ENCODE data around the gene UQCRC2. TPM values are rescaled to one million over a fixed set of nuclear protein-coding genes. Genes with fewer than 3 reads are reported as not detected.
"Not testable (repeated sequence)": the region's sequence is repeated elsewhere in the genome, so short reads cannot be mapped to it uniquely, and the experiment has no call there.

Gene UQCRC2
- total RNA-seq, 2 experiments from 2014 or later: 213 to 237 TPM

DNA sequence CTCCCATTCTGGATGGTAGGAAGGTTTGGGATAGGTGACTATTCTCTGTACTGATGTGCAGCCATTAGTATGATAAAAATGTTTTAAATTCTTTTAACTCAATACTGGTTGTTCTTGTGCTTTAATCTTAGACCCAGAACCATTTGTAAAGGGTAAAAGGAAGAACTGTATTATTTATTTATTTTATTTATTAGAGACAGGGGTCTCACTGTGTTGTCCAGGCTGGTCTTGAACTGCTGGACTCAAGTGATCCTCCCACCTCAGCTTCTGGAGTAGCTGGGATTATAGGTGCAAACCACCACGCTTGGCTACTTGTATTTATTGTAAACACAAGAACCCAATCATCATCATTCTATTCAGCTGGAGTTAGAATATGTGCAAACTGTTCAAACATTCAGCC lies 52.6 kb downstream of the UQCRC2 start:
- CTCF ChIA-PET: interaction anchor here (0.6 to 9.1 kb wide), 3 partner anchors 72 to 183 kb away, joined by 3 to 61 read pairs (median 9); no protein-coding TSS in a partner anchor
- POLR2A ChIA-PET: no interaction called here

DNA sequence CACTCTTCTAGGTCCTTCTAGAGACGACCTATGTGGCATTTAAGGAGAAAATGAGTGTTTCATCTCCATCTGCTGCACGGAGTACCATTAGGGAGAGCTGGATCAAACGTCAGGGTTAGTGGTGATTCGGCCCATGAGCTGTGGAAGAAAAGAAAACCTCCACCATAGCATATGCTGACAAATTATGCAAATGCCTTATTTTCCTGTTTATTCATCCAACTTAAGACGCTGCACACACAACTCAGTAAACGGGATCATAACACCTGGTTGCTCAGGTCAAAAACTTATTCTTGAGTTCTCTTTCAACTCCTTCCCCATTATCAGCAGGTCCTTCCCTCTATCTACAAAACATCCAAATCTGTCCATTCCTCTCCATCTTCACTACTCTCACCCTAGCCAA lies 53.5 kb downstream of the UQCRC2 start:
- CTCF ChIA-PET: interaction anchor here (1.4 to 9.1 kb wide), 3 partner anchors 71 to 182 kb away, joined by 4 to 61 read pairs (median 14); no protein-coding TSS in a partner anchor
- POLR2A ChIA-PET: no interaction called here

DNA sequence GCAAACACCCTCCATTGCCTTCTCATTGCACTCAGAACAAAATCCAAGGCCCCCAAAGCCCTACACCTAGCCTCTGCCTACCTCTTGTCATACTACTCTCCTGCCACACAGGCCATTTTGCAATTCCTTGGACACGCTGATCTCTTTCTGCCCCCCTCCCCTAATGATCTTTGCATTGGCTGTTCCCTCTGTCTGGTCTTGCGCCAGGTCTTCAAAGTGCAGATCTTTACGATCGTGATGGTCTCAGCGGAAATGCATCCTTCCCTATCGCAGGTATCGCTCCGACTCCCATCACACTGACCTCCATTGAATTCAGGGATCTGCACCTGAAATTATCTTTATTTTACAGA lies 54.0 kb downstream of the UQCRC2 start:
- ChIA-PET CTCF (interaction anchor here (0.8 to 9.1 kb wide), 5 partner anchors 13 to 182 kb away, joined by 3 to 61 read pairs (median 4); no protein-coding TSS in a partner anchor), POLR2A (interaction anchor here (0.7 to 1.3 kb wide), 2 partner anchors 10 to 71 kb away, joined by 4 to 6 read pairs; no protein-coding TSS in a partner anchor)

GRCh38 chr16:22007509-22008214 lies 54.5 kb downstream of the UQCRC2 start, which contains the start of gene MOSMO:
TSS of gene MOSMO (plus strand) at chr16:22008111. CDS start at chr16:22008302, 191 bp downstream.
- POLR2A ChIA-PET: interaction anchor here (0.7 to 1.3 kb wide), 4 partner anchors 9 to 182 kb away, joined by 3 to 6 read pairs (median 5); no protein-coding TSS in a partner anchor
- CTCF ChIA-PET: interaction anchor here (0.8 to 9.1 kb wide), 7 partner anchors 12 to 181 kb away, joined by 3 to 61 read pairs (median 4); no protein-coding TSS in a partner anchor

- ChIA-PET CTCF (interaction anchor here (0.7 to 9.1 kb wide), 9 partner anchors 8 to 181 kb away, joined by 3 to 61 read pairs (median 4); no protein-coding TSS in a partner anchor), POLR2A (interaction anchor here (0.6 to 1.3 kb wide), 4 partner anchors 8 to 181 kb away, joined by 3 to 6 read pairs (median 4); no protein-coding TSS in a partner anchor)
These were observed 55.3 kb downstream of the UQCRC2 start for GRCh38 chr16:22008215-22009059.

DNA sequence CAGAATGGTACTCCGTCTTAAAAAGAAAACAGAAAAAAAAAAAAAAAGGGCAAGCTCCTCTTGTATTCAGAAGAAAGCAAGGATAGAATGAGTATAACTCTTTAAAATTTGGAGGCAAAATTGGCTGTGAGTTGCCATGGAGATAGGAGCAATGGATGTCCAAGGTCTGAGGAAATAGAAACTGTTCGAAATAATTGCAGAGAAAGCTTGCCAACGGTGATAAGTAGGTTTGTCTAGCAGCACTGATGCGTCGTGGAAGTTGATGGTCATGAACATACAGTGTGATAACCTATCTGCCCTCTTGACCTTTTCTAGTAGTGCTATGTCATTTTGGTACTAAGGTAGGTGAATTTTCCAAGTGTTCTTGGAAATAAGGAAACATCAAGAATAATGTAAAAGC lies 57.7 kb downstream of the UQCRC2 start:
- POLR2A ChIA-PET: no interaction called here
- CTCF ChIA-PET: interaction anchor here (9.1 kb wide), 1 partner anchor 67 kb away, joined by 61 read pairs; no protein-coding TSS in a partner anchor

- ChIA-PET CTCF (interaction anchor here (0.6 to 9.1 kb wide), 4 partner anchors 11 to 176 kb away, joined by 3 to 61 read pairs (median 4); no protein-coding TSS in a partner anchor), POLR2A (interaction anchor here (0.6 kb wide), 1 partner anchor 292 kb away, joined by 4 read pairs; no protein-coding TSS in a partner anchor)
These were observed 59.1 kb downstream of the UQCRC2 start for GRCh38 chr16:22012241-22012640.

- ChIA-PET POLR2A (no interaction called here), CTCF (no interaction called here)
These were observed 60.3 kb downstream of the UQCRC2 start for GRCh38 chr16:22013486-22013885.

DNA sequence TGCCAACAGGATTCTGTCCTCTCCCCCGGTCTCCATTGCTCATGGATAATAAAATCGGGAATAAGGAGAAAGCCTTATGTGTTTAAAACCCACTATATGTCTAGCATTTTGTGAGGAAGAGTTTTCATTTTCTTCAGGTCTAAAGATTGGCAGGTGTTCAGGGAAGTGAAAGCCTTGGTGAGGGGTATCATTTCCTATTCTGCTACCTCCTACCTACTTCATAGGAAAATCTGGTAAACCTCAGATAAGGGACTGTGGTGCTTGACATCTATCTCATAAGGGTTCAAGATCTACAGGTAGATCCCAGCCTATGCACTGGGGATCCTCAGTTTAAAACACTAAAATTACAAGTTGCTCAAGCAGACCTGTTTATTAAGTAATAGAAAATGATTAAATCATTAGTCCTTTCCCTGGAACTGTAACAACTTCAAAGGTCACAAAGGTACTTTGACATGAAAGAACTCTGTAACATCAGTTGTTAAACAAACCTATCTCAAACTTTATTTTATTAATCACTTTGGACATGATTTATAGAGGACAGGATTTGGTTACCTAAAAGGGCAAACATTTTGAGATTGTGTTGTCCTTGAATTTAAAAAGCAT lies 61.2 kb downstream of the UQCRC2 start:
- ChIA-PET CTCF (no interaction called here), POLR2A (no interaction called here)

- CTCF ChIA-PET: interaction anchor here (0.9 to 1.6 kb wide), 3 partner anchors 15 to 61 kb away, joined by 3 to 11 read pairs (median 3); no protein-coding TSS in a partner anchor
- POLR2A ChIA-PET: interaction anchor here (1.5 kb wide), 1 partner anchor 10 kb away, joined by 4 read pairs; no protein-coding TSS in a partner anchor
These were observed 63.8 kb downstream of the UQCRC2 start for GRCh38 chr16:22016927-22017326.

GRCh38 chr16:22018559-22018958 lies 65.4 kb downstream of the UQCRC2 start:
- ChIA-PET POLR2A (no interaction called here), CTCF (interaction anchor here (0.8 kb wide), 1 partner anchor 29 kb away, joined by 3 read pairs; no protein-coding TSS in a partner anchor)

GRCh38 chr16:22022151-22022550 lies 69.0 kb downstream of the UQCRC2 start:
- CTCF ChIA-PET: interaction anchor here (0.8 kb wide), 1 partner anchor 15 kb away, joined by 3 read pairs; no protein-coding TSS in a partner anchor

DNA sequence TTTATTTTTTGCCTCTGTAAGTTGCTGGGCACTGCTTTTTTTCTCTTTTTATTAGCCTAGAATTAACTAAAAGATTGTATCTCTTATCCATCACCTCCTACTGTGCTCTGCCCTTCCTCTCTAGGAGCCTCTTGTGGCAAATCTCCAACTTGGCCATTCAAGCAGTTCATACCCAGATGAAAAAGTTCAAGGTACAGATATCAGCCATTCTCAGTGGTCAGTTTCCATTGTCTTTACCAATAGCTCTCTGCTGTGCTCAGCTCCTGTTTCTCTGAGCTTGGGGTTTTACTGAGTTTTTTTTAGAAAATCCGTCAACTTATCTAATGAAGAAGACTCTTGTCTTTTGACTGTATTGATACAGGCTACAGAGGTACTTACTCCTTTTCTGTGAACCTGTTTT lies 70.3 kb downstream of the UQCRC2 start:
- CTCF ChIA-PET: interaction anchor here (0.9 kb wide), 1 partner anchor 76 kb away, joined by 3 read pairs; no protein-coding TSS in a partner anchor

More at GRCh38 chr16:22022151-22022550, 69.0 kb downstream of the UQCRC2 start:
- POLR2A ChIA-PET: no interaction called here

DNA sequence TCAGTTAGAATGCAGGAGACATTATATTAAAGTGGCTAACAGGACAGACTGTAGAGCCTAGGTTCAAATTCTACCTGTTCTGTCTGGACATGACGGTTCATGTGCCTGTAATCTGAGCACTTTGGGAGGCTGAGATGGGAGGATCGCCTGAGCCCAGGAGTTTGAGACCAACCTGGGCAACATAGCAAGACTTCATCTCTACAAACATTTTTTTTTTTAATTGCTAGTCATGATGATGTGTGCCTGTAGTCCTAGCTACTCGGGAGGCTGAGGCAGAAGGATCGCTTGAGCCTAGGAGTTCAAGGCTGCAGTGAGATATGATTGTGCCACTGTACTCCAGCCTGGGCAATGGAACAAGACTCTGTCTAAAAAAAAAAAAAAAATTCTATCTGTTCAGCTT lies 71.6 kb downstream of the UQCRC2 start:
- POLR2A ChIA-PET, CTCF ChIA-PET: not testable (repeated sequence)

More for the DNA sequence above, 70.3 kb downstream of the UQCRC2 start:
- POLR2A ChIA-PET: no interaction called here

- ChIA-PET POLR2A (interaction anchor here (0.5 kb wide), 1 partner anchor 27 kb away, joined by 4 read pairs; no protein-coding TSS in a partner anchor), CTCF (interaction anchor here (1.5 kb wide), 1 partner anchor 50 kb away, joined by 6 read pairs; no protein-coding TSS in a partner anchor)
These were observed 74.5 kb downstream of the UQCRC2 start for GRCh38 chr16:22027633-22028032.

DNA sequence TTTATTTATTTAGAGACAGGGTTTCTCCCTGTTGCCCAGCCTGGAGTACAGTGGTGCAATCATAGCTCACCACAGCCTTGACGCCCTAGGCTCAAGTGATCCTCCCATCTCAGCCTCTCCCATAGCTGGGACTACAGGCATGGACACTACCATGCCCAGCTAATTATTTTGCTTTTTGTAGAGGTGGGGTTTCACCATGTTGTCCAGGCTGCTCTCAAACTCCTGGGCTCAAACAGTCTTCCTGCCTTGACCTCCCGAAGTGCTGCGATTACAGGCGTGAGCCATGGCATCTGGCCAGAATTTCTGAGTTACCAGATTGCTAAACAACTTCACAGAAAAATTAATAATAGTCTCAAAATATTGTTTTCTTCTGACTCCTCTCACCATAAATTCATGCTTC lies 76.5 kb downstream of the UQCRC2 start:
- ChIA-PET POLR2A (no interaction called here), CTCF (no interaction called here)

- ChIA-PET CTCF (interaction anchor here (0.6 kb wide), 1 partner anchor 19 kb away, joined by 3 read pairs; no protein-coding TSS in a partner anchor), POLR2A (no interaction called here)
These were observed 77.1 kb downstream of the UQCRC2 start for GRCh38 chr16:22030087-22030812.

GRCh38 chr16:22031483-22032083 lies 78.4 kb downstream of the UQCRC2 start:
- ChIA-PET CTCF (no interaction called here), POLR2A (no interaction called here)

Data from activated CD8-positive, alpha-beta memory T cell treated with anti-CD3 and anti-CD28 coated beads for 36 hours (primary cell).